A673 (cell line): ENCODE measurements around the gene ETNK1. TPM values are rescaled to one million over a fixed set of nuclear protein-coding genes. Genes with fewer than 3 reads are reported as not detected.

Experiments used
- BruUV-seq: library from RNA; stranded (reverse); fragments of 400-500 nt; replicated peaks from 2 replicates; lab custom pipeline; 2021; lab: Mats Ljungman, UMichigan
- CTCF ChIA-PET: fragments of 300-600 bp; sonication (Branson Sonifier 250); formaldehyde crosslinking; loops from one replicate; lab custom pipeline; 2022; ENCODE audit warnings: antibody characterized with exemption; lab: Charles Lee
- POLR2A ChIA-PET: fragments of 300-600 bp; sonication (Branson Sonifier 250); formaldehyde crosslinking; loops from one replicate; lab custom pipeline; 2022; ENCODE audit warnings: antibody characterized with exemption; ENCODE audit not compliant: low non-redundant PET; lab: Charles Lee
- DNase-seq: peaks from one replicate; pipeline ENCODE4 v3.0.0-alpha.2; 2015; ENCODE audit warnings: low spot score
- H3K27ac ChIP-seq: fragments of 200-600 bp; sonication (generic); 2 replicates; pipeline ENCODE4 v1.5.1; 2016; ENCODE audit warnings: mixed run types, low read depth, mild to moderate bottlenecking, mixed read lengths, antibody characterized with exemption, low read length; ENCODE audit not compliant: poor library complexity, severe bottlenecking
- H3K27me3 ChIP-seq: fragments of 200-600 bp; sonication (generic); replicated peaks from 2 replicates; pipeline ENCODE4 v1.6.1; 2017; ENCODE audit warnings: mixed run types, low read depth, mild to moderate bottlenecking, mixed read lengths, antibody characterized with exemption, low read length; ENCODE audit not compliant: insufficient read depth, poor library complexity
- H3K36me3 ChIP-seq: fragments of 200-600 bp; sonication (generic); 2 replicates; pipeline ENCODE4 v1.6.1; 2016; ENCODE audit warnings: mixed run types, mild to moderate bottlenecking, mixed read lengths, antibody characterized with exemption, low read length; ENCODE audit not compliant: insufficient read depth, poor library complexity, severe bottlenecking
- H3K4me1 ChIP-seq: fragments of 200-600 bp; sonication (generic); 2 replicates; pipeline ENCODE4 v1.6.1; 2017; ENCODE audit warnings: mixed run types, mild to moderate bottlenecking, mixed read lengths, antibody characterized with exemption, low read length; ENCODE audit not compliant: insufficient read depth, poor library complexity, severe bottlenecking
- H3K4me3 ChIP-seq: fragments of 200-600 bp; sonication (generic); 2 replicates; pipeline ENCODE4 v1.5.1; 2016; ENCODE audit warnings: low read depth, mixed run types, mild to moderate bottlenecking, mixed read lengths, low read length; ENCODE audit not compliant: poor library complexity, severe bottlenecking
- H3K9me3 ChIP-seq: fragments of 200-600 bp; sonication (generic); 2 replicates; pipeline ENCODE4 v1.6.1; 2016; ENCODE audit warnings: mixed run types, low read depth, mild to moderate bottlenecking, mixed read lengths, antibody characterized with exemption, low read length; ENCODE audit not compliant: poor library complexity, severe bottlenecking
- CTCF ChIP-seq: fragments of 300-800, 200-600 bp; sonication (generic); conservative IDR thresholded peaks from 2 replicates; pipeline ENCODE4 v1.5.1; 2017; ENCODE audit warnings: low read depth, mild to moderate bottlenecking, antibody characterized with exemption, low read length, moderate library complexity, mixed read lengths
- EZH2 ChIP-seq: fragments of 200-600 bp; sonication (generic); IDR thresholded peaks from 2 replicates; pipeline ENCODE4 v1.6.1; 2017; ENCODE audit warnings: borderline replicate concordance, low read depth, mild to moderate bottlenecking, mixed read lengths, antibody characterized with exemption, low read length; ENCODE audit not compliant: poor library complexity, severe bottlenecking
- intact Hi-C: fragments of 100-400 bp; cut with micrococcal nuclease; formaldehyde crosslinking; loops from one replicate; pipeline ENCODE4 v1.10.0; 2022; ENCODE audit not compliant: unreplicated experiment
- total RNA-seq: library from RNA; stranded (reverse); gene quantifications from 2 replicates; pipeline ENCODE4 v1.2.3, GENCODE V29; 2021

The ETNK1 gene
- total RNA-seq, 1 experiment from 2014 or later = 90.4 TPM

GRCh38 chr12:22733756-22734155 lies 108.8 kb downstream of the ETNK1 start:
- POLR2A ChIA-PET = no interaction called here
- no peaks in the 10 kb centered on the region for H3K9me3 ChIP-seq
- intact Hi-C loops = no loop called here
- H3K27me3 ChIP-seq = no peaks in the 10 kb centered on the region
- CTCF ChIA-PET = no interaction called here
- H3K4me3 ChIP-seq = no peak overlapping the region
- TF ChIP-seq EZH2 (no peak), CTCF (no peak)
- no peak for DNase-seq
- H3K36me3 ChIP-seq = no peaks in the 10 kb centered on the region
- no peaks in the 10 kb centered on the region for H3K4me1 ChIP-seq
- H3K27ac ChIP-seq = no peak overlapping the region
- no TSS peak for BruUV-seq

GRCh38 chr12:22738945-22739344 lies 114.0 kb downstream of the ETNK1 start:
- CTCF ChIA-PET = no interaction called here
- H3K4me3 ChIP-seq = no peak overlapping the region
- no peaks in the 10 kb centered on the region for H3K27me3 ChIP-seq
- H3K9me3 ChIP-seq = no peaks in the 10 kb centered on the region
- TF ChIP-seq CTCF = no peak
- TF ChIP-seq EZH2 = no peak
- no peak overlapping the region for H3K27ac ChIP-seq
- POLR2A ChIA-PET = interaction anchor here (0.6 kb wide), 1 partner anchor 715 kb away, joined by 5 read pairs; no protein-coding TSS in a partner anchor
- no peaks in the 10 kb centered on the region for H3K36me3 ChIP-seq
- no TSS peak for BruUV-seq
- H3K4me1 ChIP-seq = no peaks in the 10 kb centered on the region
- intact Hi-C loops = no loop called here
- no peak for DNase-seq

Other genes with a start within 250 kb of the ETNK1 start
- gene C2CD5, start 80.6 kb upstream of the ETNK1 start, total RNA-seq = 27.1 and 27.8 TPM in 2 replicates